ENCODE results near the gene KIF12. TPM values are rescaled to one million over a fixed set of nuclear protein-coding genes. Genes with fewer than 3 reads are reported as not detected.
"Not testable (repeated sequence)": the region's sequence is repeated elsewhere in the genome, so short reads cannot be mapped to it uniquely, and the experiment has no call there.

Gene KIF12
- total and polyA plus RNA-seq, 9 donors: 0.05 to 7.2 (median 0.30) TPM

GRCh38 chr9:114046875-114047274 is 52.2 kb downstream of the KIF12 start:
- Histone ChIP-seq H3K9me3 (replicated peaks; ENCODE audit: control insufficient read depth, low read depth, low read length) (peaks cover 2% of the 10 kb centered on the region), H3K36me3 (ENCODE audit: control insufficient read depth, insufficient read depth, low read length) (peaks cover 40% of the 10 kb centered on the region), H3K27me3 (ENCODE audit: control insufficient read depth, insufficient read depth, low read length) (no peaks in the 10 kb centered on the region), H3K4me3 (ENCODE audit: low read length) (no peak overlapping the region), H3K27ac (ENCODE audit: low read length) (no peak overlapping the region), H3K4me1 (ENCODE audit: control insufficient read depth, insufficient read depth, low read length) (no peaks in the 10 kb centered on the region)
- WGBS (ENCODE audit: insufficient coverage): no CpG with 5 or more reads among the region's 1 CpG
- no peak for DNase-seq

- H3K4me1 ChIP-seq (ENCODE audit: control insufficient read depth, insufficient read depth, low read length): no peaks in the 10 kb centered on the region
- DNase-seq: no peak
- H3K9me3 ChIP-seq (replicated peaks; ENCODE audit: control insufficient read depth, low read depth, low read length): peaks cover 2% of the 10 kb centered on the region
- no peaks in the 10 kb centered on the region for H3K27me3 ChIP-seq (ENCODE audit: control insufficient read depth, insufficient read depth, low read length)
- H3K36me3 ChIP-seq (ENCODE audit: control insufficient read depth, insufficient read depth, low read length): peaks cover 34% of the 10 kb centered on the region
- 100% methylated on average over 1 of the region's 4 CpGs for WGBS (ENCODE audit: insufficient coverage)
- no peak overlapping the region for H3K27ac ChIP-seq (ENCODE audit: low read length)
- H3K4me3 ChIP-seq (ENCODE audit: low read length): no peak overlapping the region
These were observed 52.8 kb downstream of the KIF12 start for GRCh38 chr9:114046237-114046755.

- not testable (repeated sequence) for H3K9me3 ChIP-seq (replicated peaks; ENCODE audit: control insufficient read depth, low read depth, low read length)
These were observed 55.4 kb downstream of the KIF12 start for GRCh38 chr9:114043660-114044059.

More at GRCh38 chr9:114043660-114044059, 55.4 kb downstream of the KIF12 start:
- peaks cover 23% of the 10 kb centered on the region for H3K36me3 ChIP-seq (ENCODE audit: control insufficient read depth, insufficient read depth, low read length)
- H3K4me1 ChIP-seq (ENCODE audit: control insufficient read depth, insufficient read depth, low read length); DNase-seq; H3K27ac ChIP-seq (ENCODE audit: low read length); H3K27me3 ChIP-seq (ENCODE audit: control insufficient read depth, insufficient read depth, low read length); H3K4me3 ChIP-seq (ENCODE audit: low read length): not testable (repeated sequence)

Other genes with a start within 250 kb of the KIF12 start
- 6.4 TPM for gene ZNF618, start 223.0 kb downstream of the KIF12 start, total RNA-seq
- gene ZNF618, start 223.0 kb downstream of the KIF12 start, polyA plus RNA-seq (ENCODE audit: insufficient read depth in 1 of 8, insufficient read length in 8 of 8, low replicate concordance in 1 of 8): 10 to 100 TPM; 10.3 to 21.8 (median 16.2) TPM
- 0.58 TPM for gene AMBP, start 21.0 kb downstream of the KIF12 start, total RNA-seq
- gene AMBP, start 21.0 kb downstream of the KIF12 start, polyA plus RNA-seq (ENCODE audit: insufficient read depth in 1 of 8, insufficient read length in 8 of 8, low replicate concordance in 1 of 8): 10 to 100 TPM in 1 of 8 donors, 1 to 10 TPM in 1, under 1 TPM in 2, not detected in 4; 0.21 to 11.8 (median 3.2) TPM
- gene COL27A1, start 56.2 kb upstream of the KIF12 start, total RNA-seq: 22.1 TPM
- 10 to 100 TPM; 22.7 to 41.3 (median 34.3) TPM for gene COL27A1, start 56.2 kb upstream of the KIF12 start, polyA plus RNA-seq (ENCODE audit: insufficient read depth in 1 of 8, insufficient read length in 8 of 8, low replicate concordance in 1 of 8)
- gene ORM1, start 223.8 kb upstream of the KIF12 start, total RNA-seq: 0.49 TPM
- 1 to 10 TPM in 1 of 8 donors, under 1 TPM in 7; 0.25 to 2.6 (median 0.66) TPM for gene ORM1, start 223.8 kb upstream of the KIF12 start, polyA plus RNA-seq (ENCODE audit: insufficient read depth in 1 of 8, insufficient read length in 8 of 8, low replicate concordance in 1 of 8)
- not detected for gene ORM2, start 230.6 kb upstream of the KIF12 start, total RNA-seq
- gene ORM2, start 230.6 kb upstream of the KIF12 start, polyA plus RNA-seq (ENCODE audit: insufficient read depth in 1 of 8, insufficient read length in 8 of 8, low replicate concordance in 1 of 8): under 1 TPM in 3 of 8 donors, not detected in 5; 0.33 to 0.40 (median 0.36) TPM

Data from muscle of leg (tissue), 11 donors.